Placental epithelial cell (primary cell): ENCODE measurements around the gene SYDE1. TPM values are rescaled to one million over a fixed set of nuclear protein-coding genes. Genes with fewer than 3 reads are reported as not detected.

Source experiments
- small RNA-seq: library from RNA; depleted of rRNA; stranded (forward); fragments of <200 nt; gene quantifications from one replicate; pipeline ENCODE3, GENCODE V24; 2012
- total RNA-seq: library from RNA; depleted of rRNA; stranded (reverse); fragments of >200 nt; gene quantifications from 2 replicates; pipeline ENCODE4 v1.2.3, GENCODE V29; 2012

Gene SYDE1, protein sequence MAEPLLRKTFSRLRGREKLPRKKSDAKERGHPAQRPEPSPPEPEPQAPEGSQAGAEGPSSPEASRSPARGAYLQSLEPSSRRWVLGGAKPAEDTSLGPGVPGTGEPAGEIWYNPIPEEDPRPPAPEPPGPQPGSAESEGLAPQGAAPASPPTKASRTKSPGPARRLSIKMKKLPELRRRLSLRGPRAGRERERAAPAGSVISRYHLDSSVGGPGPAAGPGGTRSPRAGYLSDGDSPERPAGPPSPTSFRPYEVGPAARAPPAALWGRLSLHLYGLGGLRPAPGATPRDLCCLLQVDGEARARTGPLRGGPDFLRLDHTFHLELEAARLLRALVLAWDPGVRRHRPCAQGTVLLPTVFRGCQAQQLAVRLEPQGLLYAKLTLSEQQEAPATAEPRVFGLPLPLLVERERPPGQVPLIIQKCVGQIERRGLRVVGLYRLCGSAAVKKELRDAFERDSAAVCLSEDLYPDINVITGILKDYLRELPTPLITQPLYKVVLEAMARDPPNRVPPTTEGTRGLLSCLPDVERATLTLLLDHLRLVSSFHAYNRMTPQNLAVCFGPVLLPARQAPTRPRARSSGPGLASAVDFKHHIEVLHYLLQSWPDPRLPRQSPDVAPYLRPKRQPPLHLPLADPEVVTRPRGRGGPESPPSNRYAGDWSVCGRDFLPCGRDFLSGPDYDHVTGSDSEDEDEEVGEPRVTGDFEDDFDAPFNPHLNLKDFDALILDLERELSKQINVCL
- 24.3 and 37.2 TPM in 2 replicates for total RNA-seq

DNA sequence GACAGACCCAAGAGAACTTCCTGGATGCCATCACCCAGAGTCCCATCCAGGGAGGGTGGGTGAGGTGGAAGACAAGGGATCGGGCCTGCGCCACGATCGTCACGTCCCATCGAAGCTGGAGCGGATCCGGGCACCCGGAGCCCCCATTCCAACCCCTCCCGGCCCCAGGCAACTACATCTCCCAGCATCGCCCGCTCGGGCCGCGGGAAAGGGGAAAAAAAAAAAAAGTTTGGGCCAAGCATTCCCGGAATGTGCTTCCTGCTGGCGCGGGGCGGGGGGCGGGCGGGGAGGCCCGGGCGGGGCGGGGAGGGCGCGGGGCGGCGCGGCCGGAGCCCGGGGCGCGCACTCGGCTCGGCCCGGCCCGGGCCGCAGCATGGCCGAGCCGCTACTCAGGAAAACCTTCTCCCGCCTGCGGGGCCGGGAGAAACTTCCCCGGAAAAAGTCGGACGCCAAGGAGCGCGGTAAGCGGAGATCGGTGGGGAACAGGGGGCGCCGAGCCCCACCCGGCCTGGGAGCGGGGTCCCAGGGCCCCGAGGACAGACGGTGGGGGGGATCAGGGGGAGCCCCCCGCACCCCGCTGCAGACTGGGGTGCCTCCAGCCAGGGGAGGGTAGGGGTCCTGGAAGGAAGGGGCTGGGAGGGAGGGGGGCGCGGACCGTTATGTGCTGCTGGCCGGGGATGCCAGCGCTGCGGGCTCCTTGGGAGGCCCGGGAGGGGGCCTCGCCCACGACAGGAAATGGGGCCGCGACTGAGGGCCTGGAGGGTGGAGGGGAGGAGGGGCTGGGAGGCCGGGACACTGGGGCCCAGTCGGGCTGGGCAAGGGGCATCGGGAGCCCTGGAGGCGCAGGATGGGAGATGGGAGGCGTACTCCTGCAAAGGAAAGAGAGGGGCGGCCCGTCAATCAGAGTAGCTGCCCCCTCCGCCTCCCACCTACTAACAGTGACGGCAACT, at the start of gene SYDE1:
TSS of gene SYDE1 (plus strand) at position 341 of the 950 bp plus-strand sequence. CDS start at position 374, 33 bp downstream.

GRCh38 chr19:15081911-15082310, 25.3 kb upstream of the SYDE1 start, which contains the start of gene OR1I1:
Gene OR1I1, plus strand, starts transcription at chr19:15082211. Its CDS starts 4,855 bp downstream, at chr19:15087066.

Small RNA genes within 50 kb of the gene (small RNA-seq; reads per million reads assigned to genes)
- not detected for gene RNU6-782P

Other genes with a start within 250 kb of the SYDE1 start
- not detected in 2 replicates for gene OR7A17, start 221.3 kb upstream of the SYDE1 start, total RNA-seq
- gene OR7C2, start 165.9 kb upstream of the SYDE1 start, total RNA-seq, result not detected in 2 replicates
- 16.4 and 82.8 TPM in 2 replicates for gene SLC1A6, start 127.5 kb upstream of the SYDE1 start, total RNA-seq
- gene CASP14, start 57.9 kb upstream of the SYDE1 start, total RNA-seq, result not detected in 2 replicates
- not detected in 2 replicates for gene OR1I1, start 25.2 kb upstream of the SYDE1 start, total RNA-seq
- gene NOTCH3, start 93.6 kb downstream of the SYDE1 start, total RNA-seq, result 0.43 and 1.6 TPM in 2 replicates
- gene EPHX3, start 125.0 kb downstream of the SYDE1 start, total RNA-seq, result 0.11 TPM in 1 of 2 replicates, not detected in the other
- gene BRD4, start 225.1 kb downstream of the SYDE1 start, total RNA-seq, result 26.8 and 28.7 TPM in 2 replicates